Tibial nerve (tissue), 4 donors: ENCODE measurements around the gene G3BP1. TPM values are rescaled to one million over a fixed set of nuclear protein-coding genes. Genes with fewer than 3 reads are reported as not detected.
A peak's percentile ranks its signal among the peaks of the same experiment; 100 is the strongest.

Source experiments
- DNase-seq, 2 donors: peaks; one replicate each; pipeline ENCODE4 v3.0.0-alpha.2; 2019; ENCODE audit warnings: low spot score in 2 of 2
- H3K27ac ChIP-seq, 4 donors: fragments of 200-600 bp; sonication (generic) in 3 of 4; one replicate each; pipeline ENCODE4 v1.5.1; 2017 to 2019; ENCODE audit warnings: mild to moderate bottlenecking in 1 of 4
- H3K27me3 ChIP-seq, 2 donors: fragments of 200-600 bp; sonication (generic) in 1 of 2; one replicate each; pipeline versions ENCODE4 v1.5.1 to v1.6.0; 2017 to 2019
- H3K36me3 ChIP-seq, 3 donors: fragments of 200-600 bp; sonication (generic); one replicate each; pipeline ENCODE4 v1.5.1; 2018 to 2019
- H3K4me1 ChIP-seq, 4 donors: fragments of 200-600 bp; sonication (generic) in 3 of 4; one replicate each; pipeline ENCODE4 v1.5.1; 2017 to 2019
- H3K4me3 ChIP-seq, 4 donors: fragments of 200-600 bp; sonication (generic) in 3 of 4; one replicate each; pipeline ENCODE4 v1.5.1; 2017 to 2019; ENCODE audit warnings: mild to moderate bottlenecking in 1 of 4, moderate library complexity in 1 of 4
- H3K9me3 ChIP-seq, 4 donors: fragments of 200-600 bp; sonication (generic) in 3 of 4; one replicate each; pipeline ENCODE4 v1.5.1; 2017 to 2019
- CTCF ChIP-seq, 5 experiments: fragments of 200-600 bp in 3 of 5; fragments of 450-650 bp in 2 of 5; sonication (generic) in 3 of 5; IDR thresholded peaks; one replicate each; pipeline ENCODE4 v1.5.1; 2016 to 2019; ENCODE audit warnings: antibody characterized with exemption in 5 of 5, mild to moderate bottlenecking in 3 of 5, moderate library complexity in 2 of 5
- EP300 ChIP-seq, 2 donors: sonication (generic); formaldehyde crosslinking; IDR thresholded peaks; one replicate each; pipeline ENCODE4 v1.6.1; 2017; ENCODE audit warnings: antibody characterized with exemption in 2 of 2, mild to moderate bottlenecking in 1 of 2
- POLR2A ChIP-seq, 2 donors: fragments of 450-650 bp; IDR thresholded peaks; one replicate each; pipeline ENCODE4 v1.6.1; 2017; ENCODE audit warnings: antibody characterized with exemption in 2 of 2, mild to moderate bottlenecking in 2 of 2, moderate library complexity in 2 of 2
- WGBS, 2 donors: methylation state at CpG; one replicate each; pipeline ENCODE4 v1.1.5; 2018; 5-methylcytosine and 5-hydroxymethylcytosine counted together
- total RNA-seq, 4 donors: library from RNA; depleted of rRNA; stranded (reverse); fragments of >200 nt; gene quantifications; one replicate each; pipeline ENCODE4 v1.1.0, GENCODE V29; 2016

G3BP1 gene
- total RNA-seq, 4 donors from 2014 or later = 78.2 to 86.7 (median 84.3) TPM

GRCh38 chr5:151755383-151755782 is 16.4 kb upstream of the G3BP1 start:
- 87 to 88% methylated on average over 3 of the region's 3 CpGs for WGBS, 2 donors
- H3K27ac ChIP-seq = no peak overlapping the region
- H3K9me3 ChIP-seq = no peaks in the 10 kb centered on the region

GRCh38 chr5:151757233-151758140 is 14.3 kb upstream of the G3BP1 start:
- H3K27me3 ChIP-seq = no peaks in the 10 kb centered on the region
- H3K4me1 ChIP-seq = peaks cover 4 to 40% (median 21%) of the 10 kb centered on the region in 4 donors
- peaks cover 0 to 7% (median 0%) of the 10 kb centered on the region in 3 donors for H3K36me3 ChIP-seq
- 18 to 20% methylated on average over 9 of the region's 9 CpGs for WGBS, 2 donors
- H3K9me3 ChIP-seq = no peaks in the 10 kb centered on the region
- peak overlapping the region; percentile 55 to 95 (median 83) for H3K4me3 ChIP-seq
- H3K27ac ChIP-seq = peak overlapping the region; percentile 61 to 96 (median 87)
- TF ChIP-seq EP300 (IDR thresholded peaks at IDR 0.05) (no peak), CTCF (IDR thresholded peaks at IDR 0.05) (no peak), POLR2A (IDR thresholded peaks at IDR 0.05) (no peak)
- no peak for DNase-seq

More at GRCh38 chr5:151755383-151755782, 16.4 kb upstream of the G3BP1 start:
- Histone ChIP-seq H3K4me3 (no peak overlapping the region), H3K4me1 (peaks cover 4 to 40% (median 21%) of the 10 kb centered on the region in 4 donors), H3K36me3 (peaks cover 0 to 10% (median 0%) of the 10 kb centered on the region in 3 donors), H3K27me3 (no peaks in the 10 kb centered on the region)
- TF ChIP-seq POLR2A (IDR thresholded peaks at IDR 0.05) (no peak), CTCF (IDR thresholded peaks at IDR 0.05) (no peak)
- DNase-seq = no peak

- H3K27me3 ChIP-seq = no peaks in the 10 kb centered on the region
- 0% methylated on average over 11 of the region's 11 CpGs for WGBS, 2 donors
- H3K4me1 ChIP-seq = peaks cover 4 to 40% (median 21%) of the 10 kb centered on the region in 4 donors
- no peak for DNase-seq
- TF ChIP-seq EP300 (IDR thresholded peaks at IDR 0.05) = no peak
- no peak for TF ChIP-seq POLR2A (IDR thresholded peaks at IDR 0.05)
- TF ChIP-seq CTCF (IDR thresholded peaks at IDR 0.05) = no peak
- H3K36me3 ChIP-seq = peaks cover 0 to 3% (median 0%) of the 10 kb centered on the region in 3 donors
- peak overlapping the region; percentile 55 to 95 (median 83) for H3K4me3 ChIP-seq
- H3K27ac ChIP-seq = peak overlapping the region; percentile 61 to 96 (median 87)
- H3K9me3 ChIP-seq = no peaks in the 10 kb centered on the region
These were observed 13.7 kb upstream of the G3BP1 start for GRCh38 chr5:151758141-151758429.

- TF ChIP-seq POLR2A (IDR thresholded peaks at IDR 0.05) (peak; percentile 85 to 90), EP300 (IDR thresholded peaks at IDR 0.05) (peak in 1 of 2 donors; percentile 94), CTCF (IDR thresholded peaks at IDR 0.05) (peak in 4 of 5 experiments; percentile 16 to 80 (median 65))
- Histone ChIP-seq H3K9me3 (no peaks in the 10 kb centered on the region), H3K4me1 (peaks cover 4 to 40% (median 21%) of the 10 kb centered on the region in 4 donors), H3K4me3 (peak within 1 kb of the TSS; percentile 55 to 95 (median 83)), H3K27me3 (no peaks in the 10 kb centered on the region), H3K27ac (peak within 1 kb of the TSS; percentile 61 to 96 (median 87)), H3K36me3 (no peaks in the 10 kb centered on the region)
- peak; percentile 86 to 90 for DNase-seq
- 3 to 4% methylated on average over 41 to 50 of the region's 61 CpGs for WGBS, 2 donors
These were observed 13.1 kb upstream of the G3BP1 start, which contains the start of gene ATOX1 for GRCh38 chr5:151758430-151759241. TSS of gene ATOX1 (minus strand) at chr5:151758631. CDS start at chr5:151758551, 80 bp downstream.
